ENCODE data around the gene NKIRAS1.

NKIRAS1 gene

DNA sequence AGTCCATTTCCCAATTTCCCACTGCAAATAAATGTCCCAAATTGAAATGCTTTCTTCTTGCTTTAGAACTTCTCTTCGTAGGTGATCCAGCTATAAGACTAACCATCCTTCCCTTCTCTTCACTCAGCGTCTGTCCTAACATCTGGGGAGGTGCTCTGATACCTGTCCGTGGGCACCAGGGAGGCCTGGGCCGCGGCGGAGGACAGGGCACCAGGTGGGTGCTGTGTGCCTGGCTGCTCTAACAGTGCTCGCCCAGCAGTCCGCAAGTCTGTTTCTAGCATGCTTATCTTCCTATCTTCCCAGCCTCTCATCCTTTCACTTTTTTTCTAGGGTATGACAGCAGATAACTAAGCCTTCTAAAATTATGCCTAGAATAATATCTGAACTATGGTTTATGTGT is 37.3 kb downstream of the NKIRAS1 start:
- no CpG with 5 or more reads among the region's 8 CpGs for WGBS (ENCODE audit: extremely low coverage, insufficient coverage, low lambda C conversion rate)
- H3K36me3 ChIP-seq (ENCODE audit: control insufficient read depth, insufficient read depth, low read length) = no peaks in the 10 kb centered on the region

DNA sequence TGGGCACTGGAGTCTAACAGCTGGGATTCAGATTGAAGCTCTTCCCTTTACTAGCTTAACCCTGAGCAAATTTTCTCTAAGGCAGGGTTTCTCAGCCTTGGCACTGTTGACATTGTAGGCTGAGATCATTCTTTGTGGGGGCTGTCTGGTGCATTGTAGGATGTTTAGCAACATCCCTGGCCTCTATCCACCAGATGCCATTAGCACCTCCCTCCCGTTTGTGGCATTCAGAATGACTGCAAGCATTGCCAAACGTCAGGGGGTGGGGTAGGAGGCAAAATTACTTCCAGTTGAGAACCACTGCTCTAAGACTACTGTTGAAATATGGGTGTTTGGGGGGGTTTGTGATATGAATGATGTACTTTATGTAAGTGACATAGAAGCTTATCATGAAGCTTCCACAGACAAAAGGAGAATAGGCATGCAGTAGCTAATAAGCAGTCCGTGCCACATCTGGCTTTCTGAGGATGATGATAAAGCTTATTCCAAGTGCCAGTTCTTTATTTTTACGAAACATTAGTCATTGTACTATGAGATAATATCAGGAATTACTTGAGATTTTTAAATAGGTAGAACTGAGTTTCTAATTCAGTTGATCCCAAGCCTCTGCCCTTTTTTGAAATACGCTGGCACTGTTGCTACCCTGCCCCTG is 39.3 kb downstream of the NKIRAS1 start:
- Histone ChIP-seq H3K27ac (ENCODE audit: low read depth, low read length) (no peak overlapping the region), H3K4me2 (ENCODE audit: low read length) (no peak overlapping the region), H3K56ac (ENCODE audit: low read length) (no peak overlapping the region), H3K4ac (ENCODE audit: low read depth, low read length) (no peak overlapping the region), H3K79me2 (ENCODE audit: control insufficient read depth, insufficient read depth, low read length) (peaks cover 22% of the 10 kb centered on the region), H4K8ac (ENCODE audit: low read depth, low read length) (no peak overlapping the region), H3K23ac (ENCODE audit: low read length) (no peak overlapping the region), H3K18ac (ENCODE audit: low read length) (no peak overlapping the region), H3K79me1 (ENCODE audit: low read length) (peaks cover 22% of the 10 kb centered on the region), H3K4me1 (ENCODE audit: control insufficient read depth, low read depth, low read length) (no peaks in the 10 kb centered on the region), H2AK5ac (ENCODE audit: low read length) (no peak overlapping the region), H4K5ac (ENCODE audit: low read length) (no peak overlapping the region), H2BK5ac (ENCODE audit: low read length) (no peak overlapping the region), H3K9ac (ENCODE audit: low read length) (no peak overlapping the region), H3K36me3 (ENCODE audit: control insufficient read depth, insufficient read depth, low read length) (no peaks in the 10 kb centered on the region), H2BK15ac (replicated peaks; ENCODE audit: low read depth) (no peak overlapping the region), H2BK120ac (ENCODE audit: low read depth, low read length) (no peak overlapping the region), H3K4me3 (ENCODE audit: low read length) (no peak overlapping the region), H3K27me3 (ENCODE audit: insufficient read depth, low read length, poor library complexity) (no peaks in the 10 kb centered on the region)
- DNase-seq = peak; percentile 46
- no CpG with 5 or more reads among the region's 5 CpGs for WGBS (ENCODE audit: extremely low coverage, insufficient coverage, low lambda C conversion rate)

More for the DNA sequence above, 37.3 kb downstream of the NKIRAS1 start:
- Histone ChIP-seq H2AK5ac (ENCODE audit: low read length) (no peak overlapping the region), H3K9ac (ENCODE audit: low read length) (no peak overlapping the region), H3K56ac (ENCODE audit: low read length) (no peak overlapping the region), H3K18ac (ENCODE audit: low read length) (no peak overlapping the region), H3K4me1 (ENCODE audit: control insufficient read depth, low read depth, low read length) (no peaks in the 10 kb centered on the region), H3K27me3 (ENCODE audit: insufficient read depth, low read length, poor library complexity) (no peaks in the 10 kb centered on the region), H2BK15ac (replicated peaks; ENCODE audit: low read depth) (no peak overlapping the region), H2BK120ac (ENCODE audit: low read depth, low read length) (no peak overlapping the region), H3K23ac (ENCODE audit: low read length) (no peak overlapping the region), H3K79me1 (ENCODE audit: low read length) (peaks cover 20% of the 10 kb centered on the region), H3K4me3 (ENCODE audit: low read length) (no peak overlapping the region), H3K4ac (ENCODE audit: low read depth, low read length) (no peak overlapping the region), H3K4me2 (ENCODE audit: low read length) (no peak overlapping the region), H4K8ac (ENCODE audit: low read depth, low read length) (no peak overlapping the region), H4K5ac (ENCODE audit: low read length) (no peak overlapping the region), H2BK5ac (ENCODE audit: low read length) (no peak overlapping the region), H3K79me2 (ENCODE audit: control insufficient read depth, insufficient read depth, low read length) (peaks cover 19% of the 10 kb centered on the region), H3K27ac (ENCODE audit: low read depth, low read length) (no peak overlapping the region)
- no peak for DNase-seq

DNA sequence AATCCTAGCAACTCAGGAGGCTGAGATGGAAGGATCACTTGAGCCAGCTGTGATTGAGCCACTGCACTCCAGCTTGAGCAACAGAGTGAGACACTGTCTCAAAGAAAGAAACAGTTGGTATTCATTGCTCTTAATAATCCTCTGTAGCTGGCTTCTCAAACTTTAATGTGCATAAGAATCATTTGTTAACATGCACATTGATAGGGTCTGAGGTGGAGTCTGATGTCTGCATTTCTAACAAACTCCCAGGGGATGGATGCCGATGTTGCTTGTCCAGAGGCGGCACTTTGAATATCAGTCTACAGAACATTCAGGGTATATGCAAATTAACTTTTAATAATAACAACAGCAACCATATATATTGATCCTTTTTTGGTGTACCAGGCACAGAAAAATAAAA is 39.9 kb downstream of the NKIRAS1 start:
- Histone ChIP-seq H4K8ac (ENCODE audit: low read depth, low read length) (no peak overlapping the region), H2AK5ac (ENCODE audit: low read length) (no peak overlapping the region), H3K4me1 (ENCODE audit: control insufficient read depth, low read depth, low read length) (no peaks in the 10 kb centered on the region), H2BK120ac (ENCODE audit: low read depth, low read length) (no peak overlapping the region), H3K18ac (ENCODE audit: low read length) (peak overlapping the region; percentile 55), H3K23ac (ENCODE audit: low read length) (no peak overlapping the region), H3K79me1 (ENCODE audit: low read length) (peaks cover 22% of the 10 kb centered on the region), H3K4me2 (ENCODE audit: low read length) (no peak overlapping the region), H3K27ac (ENCODE audit: low read depth, low read length) (no peak overlapping the region), H3K27me3 (ENCODE audit: insufficient read depth, low read length, poor library complexity) (no peaks in the 10 kb centered on the region), H2BK5ac (ENCODE audit: low read length) (no peak overlapping the region), H3K56ac (ENCODE audit: low read length) (no peak overlapping the region), H3K79me2 (ENCODE audit: control insufficient read depth, insufficient read depth, low read length) (peaks cover 22% of the 10 kb centered on the region), H4K5ac (ENCODE audit: low read length) (no peak overlapping the region), H3K4me3 (ENCODE audit: low read length) (no peak overlapping the region), H3K4ac (ENCODE audit: low read depth, low read length) (no peak overlapping the region), H3K36me3 (ENCODE audit: control insufficient read depth, insufficient read depth, low read length) (no peaks in the 10 kb centered on the region), H3K9ac (ENCODE audit: low read length) (no peak overlapping the region), H2BK15ac (replicated peaks; ENCODE audit: low read depth) (no peak overlapping the region)
- no CpG with 5 or more reads among the region's 2 CpGs for WGBS (ENCODE audit: extremely low coverage, insufficient coverage, low lambda C conversion rate)
- no peak for DNase-seq

DNA sequence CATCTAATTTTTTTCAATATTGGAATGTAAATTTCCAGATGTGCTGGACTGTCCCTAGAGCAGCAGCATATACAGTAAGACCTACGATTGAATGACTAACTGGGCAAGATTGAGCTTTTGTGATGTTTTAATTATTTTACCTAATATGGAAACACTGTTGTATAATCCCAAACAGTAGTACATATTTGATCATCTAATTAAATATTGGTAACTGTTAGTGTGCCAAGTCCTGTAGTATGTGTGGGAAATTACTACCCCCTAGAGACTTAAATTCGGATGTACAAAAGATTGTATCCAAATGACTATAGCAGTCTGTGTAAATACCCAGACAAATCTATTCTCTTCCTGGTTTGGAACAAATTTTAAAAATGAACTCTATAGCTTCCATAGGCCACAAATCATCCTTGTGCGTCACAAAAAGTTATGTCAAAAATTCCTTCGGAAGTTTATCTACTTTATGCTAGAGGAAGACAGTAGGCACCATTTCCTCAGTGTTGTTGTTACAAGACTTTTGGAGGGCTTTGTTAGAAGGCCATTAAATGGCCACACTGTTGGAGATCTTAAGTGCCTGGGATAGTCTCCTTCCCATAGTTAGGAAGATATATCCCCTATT is 41.6 kb downstream of the NKIRAS1 start:
- WGBS (ENCODE audit: extremely low coverage, insufficient coverage, low lambda C conversion rate) = no CpG with 5 or more reads among the region's 4 CpGs

DNA sequence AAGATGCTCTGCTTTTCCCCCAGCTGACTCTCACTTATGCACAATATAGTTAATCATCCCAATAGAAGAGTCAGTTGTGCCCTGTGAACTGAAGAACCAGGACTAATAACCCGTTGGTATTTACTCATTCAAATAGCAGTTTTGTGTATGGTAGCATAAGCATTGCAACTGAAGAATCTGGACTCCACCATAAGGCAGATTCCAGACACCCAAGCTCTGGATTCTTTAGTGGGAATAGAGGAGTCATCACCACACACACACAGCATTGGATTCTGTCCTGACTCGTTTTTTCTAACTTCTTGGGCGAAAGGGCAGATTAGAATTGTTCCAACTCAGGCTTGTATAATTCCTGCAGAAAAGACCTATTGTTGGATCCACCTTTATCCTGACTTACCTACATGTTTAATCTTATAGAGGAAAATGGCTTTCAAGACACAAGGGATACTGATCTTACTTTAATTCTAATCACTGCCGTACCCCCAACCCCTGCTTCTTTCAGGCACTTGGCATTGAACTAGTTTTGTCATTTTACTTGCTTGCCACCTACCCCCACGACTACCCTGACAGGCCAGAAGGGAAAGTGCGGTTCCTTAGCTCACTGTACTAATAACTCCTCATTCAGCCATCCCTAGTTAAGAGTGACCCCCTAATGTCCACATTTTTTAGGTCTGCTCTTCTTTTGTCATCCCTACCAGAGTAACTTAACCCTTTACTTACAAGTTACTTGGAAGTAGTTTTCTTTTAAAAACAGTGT is 42.3 kb downstream of the NKIRAS1 start:
- Histone ChIP-seq H3K79me1 (ENCODE audit: low read length) (peaks cover 24% of the 10 kb centered on the region), H3K56ac (ENCODE audit: low read length) (no peak overlapping the region), H3K4me3 (ENCODE audit: low read length) (no peak overlapping the region), H3K23ac (ENCODE audit: low read length) (no peak overlapping the region), H2BK15ac (replicated peaks; ENCODE audit: low read depth) (no peak overlapping the region), H3K4me1 (ENCODE audit: control insufficient read depth, low read depth, low read length) (no peaks in the 10 kb centered on the region), H2BK120ac (ENCODE audit: low read depth, low read length) (no peak overlapping the region), H2BK5ac (ENCODE audit: low read length) (no peak overlapping the region), H4K8ac (ENCODE audit: low read depth, low read length) (no peak overlapping the region), H3K4ac (ENCODE audit: low read depth, low read length) (no peak overlapping the region), H3K18ac (ENCODE audit: low read length) (no peak overlapping the region), H3K27me3 (ENCODE audit: insufficient read depth, low read length, poor library complexity) (no peaks in the 10 kb centered on the region), H3K79me2 (ENCODE audit: control insufficient read depth, insufficient read depth, low read length) (peaks cover 24% of the 10 kb centered on the region), H3K9ac (ENCODE audit: low read length) (no peak overlapping the region), H3K27ac (ENCODE audit: low read depth, low read length) (no peak overlapping the region), H3K36me3 (ENCODE audit: control insufficient read depth, insufficient read depth, low read length) (no peaks in the 10 kb centered on the region), H4K5ac (ENCODE audit: low read length) (no peak overlapping the region), H3K4me2 (ENCODE audit: low read length) (no peak overlapping the region), H2AK5ac (ENCODE audit: low read length) (no peak overlapping the region)
- WGBS (ENCODE audit: extremely low coverage, insufficient coverage, low lambda C conversion rate) = no CpG with 5 or more reads among the region's 6 CpGs
- no peak for DNase-seq

More for the DNA sequence above, 41.6 kb downstream of the NKIRAS1 start:
- Histone ChIP-seq H4K5ac (ENCODE audit: low read length) (no peak overlapping the region), H2BK120ac (ENCODE audit: low read depth, low read length) (no peak overlapping the region), H3K36me3 (ENCODE audit: control insufficient read depth, insufficient read depth, low read length) (no peaks in the 10 kb centered on the region), H3K4me1 (ENCODE audit: control insufficient read depth, low read depth, low read length) (no peaks in the 10 kb centered on the region), H2AK5ac (ENCODE audit: low read length) (no peak overlapping the region), H3K27ac (ENCODE audit: low read depth, low read length) (no peak overlapping the region), H2BK15ac (replicated peaks; ENCODE audit: low read depth) (no peak overlapping the region), H3K4ac (ENCODE audit: low read depth, low read length) (no peak overlapping the region), H3K23ac (ENCODE audit: low read length) (no peak overlapping the region), H3K4me2 (ENCODE audit: low read length) (no peak overlapping the region), H3K18ac (ENCODE audit: low read length) (no peak overlapping the region), H3K4me3 (ENCODE audit: low read length) (no peak overlapping the region), H3K56ac (ENCODE audit: low read length) (no peak overlapping the region), H4K8ac (ENCODE audit: low read depth, low read length) (no peak overlapping the region), H3K27me3 (ENCODE audit: insufficient read depth, low read length, poor library complexity) (no peaks in the 10 kb centered on the region), H3K79me2 (ENCODE audit: control insufficient read depth, insufficient read depth, low read length) (peaks cover 24% of the 10 kb centered on the region), H2BK5ac (ENCODE audit: low read length) (no peak overlapping the region), H3K9ac (ENCODE audit: low read length) (no peak overlapping the region), H3K79me1 (ENCODE audit: low read length) (peaks cover 24% of the 10 kb centered on the region)
- DNase-seq = no peak

Measured in mesendoderm (in vitro differentiated cells).